Stimulated activated naive CD4-positive, alpha-beta T cell treated with Interleukin-2 at 50 U/mL for 16 hours (primary cell): Measurements from ENCODE around the gene SLC1A7.

Experiments used
- DNase-seq: peaks from one replicate; lab custom pipeline; 2025; lab: John Stamatoyannopoulos, UW

SLC1A7 gene

GRCh38 chr1:53075761-53076163 lies 66.7 kb downstream of the SLC1A7 start:
- DNase-seq: no peak

GRCh38 chr1:53075206-53075605 lies 67.2 kb downstream of the SLC1A7 start:
- no peak for DNase-seq

GRCh38 chr1:53074313-53075154 lies 67.9 kb downstream of the SLC1A7 start:
- no peak for DNase-seq

GRCh38 chr1:53073868-53074311 lies 68.5 kb downstream of the SLC1A7 start:
- DNase-seq: no peak

- no peak for DNase-seq
Observed at GRCh38 chr1:53073287-53073686, 69.2 kb downstream of the SLC1A7 start.

GRCh38 chr1:53071915-53072314 lies 70.5 kb downstream of the SLC1A7 start:
- DNase-seq: no peak

GRCh38 chr1:53071167-53071865 lies 71.1 kb downstream of the SLC1A7 start:
- DNase-seq: no peak

GRCh38 chr1:53070621-53071020 lies 71.8 kb downstream of the SLC1A7 start:
- DNase-seq: no peak

GRCh38 chr1:53069663-53070327 lies 72.6 kb downstream of the SLC1A7 start:
- DNase-seq: no peak

- no peak for DNase-seq
Observed at GRCh38 chr1:53069265-53069662, 73.2 kb downstream of the SLC1A7 start.

- no peak for DNase-seq
Observed at GRCh38 chr1:53068314-53069099, 73.9 kb downstream of the SLC1A7 start.

GRCh38 chr1:53067886-53068285 lies 74.6 kb downstream of the SLC1A7 start:
- no peak for DNase-seq

GRCh38 chr1:53066891-53067738 lies 75.3 kb downstream of the SLC1A7 start:
- no peak for DNase-seq

GRCh38 chr1:53066488-53066887 lies 76.0 kb downstream of the SLC1A7 start:
- no peak for DNase-seq

- no peak for DNase-seq
Observed at GRCh38 chr1:53065391-53065790, 77.0 kb downstream of the SLC1A7 start.

- no peak for DNase-seq
Observed at GRCh38 chr1:53063744-53064515, 78.5 kb downstream of the SLC1A7 start.

- DNase-seq: no peak
Observed at GRCh38 chr1:53062708-53063591, 79.5 kb downstream of the SLC1A7 start.

GRCh38 chr1:53061859-53062707 lies 80.4 kb downstream of the SLC1A7 start, which contains the start of gene PODN:
Gene PODN (plus strand): TSS chr1:53062213. CDS start chr1:53069856, 7,643 bp downstream.
- DNase-seq: no peak
